ENCODE measurements around the gene ZNF804B. TPM values are rescaled to one million over a fixed set of nuclear protein-coding genes. Genes with fewer than 3 reads are reported as not detected.

Gene ZNF804B
- total and polyA plus RNA-seq, 9 of the 15 experiments (the other 6 are each of a cell fraction or from before 2014, with no cell fraction given), result 0.04 to 0.22 (median 0.09) TPM; not detected in 6

- WGBS (ENCODE audit: insufficient coverage, low coverage, missing lambda C conversion rate), result 0% methylated on average over 1 of the region's 1 CpG
- H3K4me1 ChIP-seq (replicated peaks in 1 of 2; ENCODE audit: control insufficient read depth in 2 of 2, insufficient read depth in 2 of 2, low read length in 2 of 2), result no peaks in the 10 kb centered on the region
- H2AFZ ChIP-seq (ENCODE audit: low read depth, low read length), result no peak overlapping the region
- no peaks in the 10 kb centered on the region for H3K9me1 ChIP-seq (ENCODE audit: control insufficient read depth, insufficient read depth, low read length)
- H3K9me3 ChIP-seq (replicated peaks; ENCODE audit: control insufficient read depth, insufficient read depth, low read depth, low read length), result no peaks in the 10 kb centered on the region
- ATAC-seq (no peak), DNase-seq (ENCODE audit: extremely low read depth in 1 of 4, low spot score in 3 of 4) (no peak), FAIRE-seq (no peak)
- no peaks in the 10 kb centered on the region for H4K20me1 ChIP-seq (replicated peaks; ENCODE audit: control insufficient read depth, insufficient read depth, low read length)
- no peaks in the 10 kb centered on the region for H3K36me3 ChIP-seq (ENCODE audit: control insufficient read depth, insufficient read depth, low read length)
- TF ChIP-seq FOXP4 (CRISPR knock-in tag; IDR thresholded peaks at IDR 0.05; ENCODE audit: borderline replicate concordance) (no peak), TCF3 (CRISPR knock-in tag; IDR thresholded peaks at IDR 0.05) (no peak), ZNF280B (CRISPR knock-in tag; IDR thresholded peaks at IDR 0.05) (no peak), ZHX1 (conservative IDR thresholded peaks at IDR 0.05; ENCODE audit: low read length) (no peak), MIER1 (IDR thresholded peaks at IDR 0.05; ENCODE audit: low read depth) (no peak), ATF2 (CRISPR knock-in tag; IDR thresholded peaks at IDR 0.05) (no peak)
- in situ Hi-C loops (cut with MboI) (no loop called here), intact Hi-C loops (cut with micrococcal nuclease) (no loop called here)
- no peak overlapping the region for H3K4me2 ChIP-seq (ENCODE audit: insufficient read depth, low read length)
- H3K27ac ChIP-seq (ENCODE audit: extremely low read depth, low read depth, low read length), result no peak overlapping the region
- BruUV-seq (replicated peaks), result no TSS peak
- ChIA-PET CTCF (ENCODE audit: low intra/inter-chr PET ratio) (no interaction called here), POLR2A (no interaction called here)
- no peak overlapping the region for H3K9ac ChIP-seq (ENCODE audit: insufficient read depth in 1 of 2, low read depth in 2 of 2, low read length in 2 of 2)
- H3K4me3 ChIP-seq, result no peak overlapping the region
- H3K27me3 ChIP-seq (ENCODE audit: control insufficient read depth in 2 of 2, insufficient read depth in 2 of 2, low read length in 2 of 2), result no peaks in the 10 kb centered on the region
- H3K79me2 ChIP-seq (ENCODE audit: control insufficient read depth, insufficient read depth, low read length), result no peaks in the 10 kb centered on the region
These were observed 192.3 kb downstream of the ZNF804B start for GRCh38 chr7:88951826-88952225.

Data from K562 (cell line).